ENCODE data around the gene CTDP1.

CTDP1 gene

GRCh38 chr18:79679552-79680099 is at the start of gene CTDP1:
TSS of gene CTDP1 (plus strand) at chr18:79679803. CDS start at chr18:79679948, 145 bp downstream.
- peak; percentile 84 for DNase-seq (ENCODE audit: low spot score)

- no peak for DNase-seq (ENCODE audit: low spot score)
Measured at GRCh38 chr18:79630281-79631095, 49.1 kb upstream of the CTDP1 start.

- no peak for DNase-seq (ENCODE audit: low spot score)
Measured at GRCh38 chr18:79631096-79631507, 48.5 kb upstream of the CTDP1 start.

- DNase-seq (ENCODE audit: low spot score), result no peak
Measured at GRCh38 chr18:79631761-79632446, 47.7 kb upstream of the CTDP1 start.

- DNase-seq (ENCODE audit: low spot score), result no peak
Measured at GRCh38 chr18:79632765-79633164, 46.8 kb upstream of the CTDP1 start.

GRCh38 chr18:79634186-79634585 is 45.4 kb upstream of the CTDP1 start:
- no peak for DNase-seq (ENCODE audit: low spot score)

GRCh38 chr18:79634593-79635426 is 44.8 kb upstream of the CTDP1 start:
- no peak for DNase-seq (ENCODE audit: low spot score)

GRCh38 chr18:79635427-79635726 is 44.2 kb upstream of the CTDP1 start:
- DNase-seq (ENCODE audit: low spot score), result no peak

GRCh38 chr18:79637181-79637920 is 42.3 kb upstream of the CTDP1 start:
- no peak for DNase-seq (ENCODE audit: low spot score)

- DNase-seq (ENCODE audit: low spot score), result no peak
Measured at GRCh38 chr18:79637921-79638909, 41.4 kb upstream of the CTDP1 start.

GRCh38 chr18:79639072-79639829 is 40.4 kb upstream of the CTDP1 start:
- DNase-seq (ENCODE audit: low spot score), result no peak

- DNase-seq (ENCODE audit: low spot score), result no peak
Measured at GRCh38 chr18:79640064-79640672, 39.4 kb upstream of the CTDP1 start.

- no peak for DNase-seq (ENCODE audit: low spot score)
Measured at GRCh38 chr18:79640875-79641274, 38.7 kb upstream of the CTDP1 start.

GRCh38 chr18:79641722-79642497 is 37.7 kb upstream of the CTDP1 start:
- no peak for DNase-seq (ENCODE audit: low spot score)

- DNase-seq (ENCODE audit: low spot score), result no peak
Measured at GRCh38 chr18:79642626-79643025, 37.0 kb upstream of the CTDP1 start.

GRCh38 chr18:79643054-79643984 is 36.3 kb upstream of the CTDP1 start:
- no peak for DNase-seq (ENCODE audit: low spot score)

- peak; percentile 64 for DNase-seq (ENCODE audit: low spot score)
Measured at GRCh38 chr18:79644006-79644665, 35.5 kb upstream of the CTDP1 start.

Data from CD4-positive, alpha-beta T cell treated with Interleukin-15 for 4 hours (primary cell).